Stimulated activated naive CD8-positive, alpha-beta T cell treated with anti-CD3 and anti-CD28 coated beads, Interleukin-15, Interleukin-2, amounts not matched to agents 100 ng/mL and 50 ng/mL, for 24 hours (primary cell): Measurements from ENCODE around the gene TTYH2.

Source experiments
- H3K27ac Mint-ChIP-seq: one replicate; pipeline ENCODE4 v1.8.0; 2021; ENCODE audit warnings: mild to moderate bottlenecking, mixed read lengths
- H3K27me3 Mint-ChIP-seq: one replicate; pipeline ENCODE4 v1.8.0; 2021; ENCODE audit warnings: mixed read lengths
- H3K36me3 Mint-ChIP-seq: one replicate; pipeline ENCODE4 v1.8.0; 2021; ENCODE audit warnings: low read depth, mixed read lengths
- H3K4me1 Mint-ChIP-seq: one replicate; pipeline ENCODE4 v1.8.0; 2021; ENCODE audit warnings: low read depth, mixed read lengths
- H3K4me3 Mint-ChIP-seq: one replicate; pipeline ENCODE4 v1.8.0; 2021; ENCODE audit warnings: mild to moderate bottlenecking, mixed read lengths
- H3K9me3 Mint-ChIP-seq: one replicate; pipeline ENCODE4 v1.8.0; 2021; ENCODE audit warnings: mixed read lengths

The TTYH2 gene

GRCh38 chr17:74217037-74217730, 3.8 kb downstream of the TTYH2 start:
- H3K4me1 Mint-ChIP-seq: peaks cover 31% of the 10 kb centered on the region
- no peaks in the 10 kb centered on the region for H3K9me3 Mint-ChIP-seq
- H3K4me3 Mint-ChIP-seq: no peak overlapping the region
- H3K27me3 Mint-ChIP-seq: no peaks in the 10 kb centered on the region
- H3K27ac Mint-ChIP-seq: no peak overlapping the region
- no peaks in the 10 kb centered on the region for H3K36me3 Mint-ChIP-seq

- Mint-ChIP-seq H3K9me3 (no peaks in the 10 kb centered on the region), H3K27me3 (no peaks in the 10 kb centered on the region), H3K4me3 (no peak overlapping the region), H3K4me1 (peaks cover 24% of the 10 kb centered on the region), H3K36me3 (no peaks in the 10 kb centered on the region), H3K27ac (no peak overlapping the region)
These were observed 4.5 kb downstream of the TTYH2 start for GRCh38 chr17:74217888-74218287.

GRCh38 chr17:74218436-74218835, 5.1 kb downstream of the TTYH2 start:
- no peaks in the 10 kb centered on the region for H3K27me3 Mint-ChIP-seq
- H3K27ac Mint-ChIP-seq: no peak overlapping the region
- H3K36me3 Mint-ChIP-seq: no peaks in the 10 kb centered on the region
- peaks cover 20% of the 10 kb centered on the region for H3K4me1 Mint-ChIP-seq
- no peak overlapping the region for H3K4me3 Mint-ChIP-seq
- no peaks in the 10 kb centered on the region for H3K9me3 Mint-ChIP-seq

- Mint-ChIP-seq H3K27ac (no peak overlapping the region), H3K4me1 (peaks cover 12% of the 10 kb centered on the region), H3K4me3 (no peak overlapping the region), H3K36me3 (peaks cover 5% of the 10 kb centered on the region), H3K27me3 (no peaks in the 10 kb centered on the region), H3K9me3 (no peaks in the 10 kb centered on the region)
These were observed 6.3 kb downstream of the TTYH2 start for GRCh38 chr17:74219576-74220133.

GRCh38 chr17:74220219-74220618, 6.8 kb downstream of the TTYH2 start:
- H3K4me1 Mint-ChIP-seq: peaks cover 11% of the 10 kb centered on the region
- no peak overlapping the region for H3K27ac Mint-ChIP-seq
- no peak overlapping the region for H3K4me3 Mint-ChIP-seq
- H3K27me3 Mint-ChIP-seq: no peaks in the 10 kb centered on the region
- no peaks in the 10 kb centered on the region for H3K9me3 Mint-ChIP-seq
- peaks cover 5% of the 10 kb centered on the region for H3K36me3 Mint-ChIP-seq

GRCh38 chr17:74220946-74221818, 7.8 kb downstream of the TTYH2 start:
- Mint-ChIP-seq H3K9me3 (no peaks in the 10 kb centered on the region), H3K27me3 (no peaks in the 10 kb centered on the region)

GRCh38 chr17:74222399-74222798, 9.0 kb downstream of the TTYH2 start:
- Mint-ChIP-seq H3K4me3 (no peak overlapping the region), H3K9me3 (no peaks in the 10 kb centered on the region), H3K36me3 (peaks cover 11% of the 10 kb centered on the region), H3K27ac (no peak overlapping the region), H3K27me3 (no peaks in the 10 kb centered on the region), H3K4me1 (no peaks in the 10 kb centered on the region)

More at GRCh38 chr17:74220946-74221818, 7.8 kb downstream of the TTYH2 start:
- Mint-ChIP-seq H3K4me1 (peaks cover 1% of the 10 kb centered on the region), H3K36me3 (peaks cover 9% of the 10 kb centered on the region), H3K4me3 (no peak overlapping the region), H3K27ac (no peak overlapping the region)

GRCh38 chr17:74223901-74224300, 10.5 kb downstream of the TTYH2 start:
- peaks cover 11% of the 10 kb centered on the region for H3K36me3 Mint-ChIP-seq
- H3K4me1 Mint-ChIP-seq: no peaks in the 10 kb centered on the region
- no peak overlapping the region for H3K27ac Mint-ChIP-seq
- no peaks in the 10 kb centered on the region for H3K9me3 Mint-ChIP-seq
- H3K4me3 Mint-ChIP-seq: no peak overlapping the region
- H3K27me3 Mint-ChIP-seq: no peaks in the 10 kb centered on the region

- Mint-ChIP-seq H3K9me3 (no peaks in the 10 kb centered on the region), H3K27me3 (no peaks in the 10 kb centered on the region), H3K27ac (no peak overlapping the region), H3K4me3 (no peak overlapping the region), H3K36me3 (peaks cover 11% of the 10 kb centered on the region), H3K4me1 (no peaks in the 10 kb centered on the region)
These were observed 11.8 kb downstream of the TTYH2 start for GRCh38 chr17:74224959-74225725.

- Mint-ChIP-seq H3K4me3 (no peak overlapping the region), H3K36me3 (peaks cover 11% of the 10 kb centered on the region), H3K27ac (no peak overlapping the region), H3K9me3 (no peaks in the 10 kb centered on the region), H3K27me3 (no peaks in the 10 kb centered on the region), H3K4me1 (no peaks in the 10 kb centered on the region)
These were observed 12.9 kb downstream of the TTYH2 start for GRCh38 chr17:74226252-74226651.

GRCh38 chr17:74227271-74228080, 14.1 kb downstream of the TTYH2 start:
- no peak overlapping the region for H3K27ac Mint-ChIP-seq
- no peaks in the 10 kb centered on the region for H3K27me3 Mint-ChIP-seq
- H3K4me3 Mint-ChIP-seq: no peak overlapping the region
- H3K4me1 Mint-ChIP-seq: no peaks in the 10 kb centered on the region
- H3K36me3 Mint-ChIP-seq: peaks cover 11% of the 10 kb centered on the region
- no peaks in the 10 kb centered on the region for H3K9me3 Mint-ChIP-seq

GRCh38 chr17:74228306-74228978, 15.1 kb downstream of the TTYH2 start:
- Mint-ChIP-seq H3K27me3 (no peaks in the 10 kb centered on the region), H3K4me3 (no peak overlapping the region), H3K4me1 (no peaks in the 10 kb centered on the region), H3K27ac (no peak overlapping the region), H3K36me3 (peaks cover 11% of the 10 kb centered on the region), H3K9me3 (no peaks in the 10 kb centered on the region)

- H3K27ac Mint-ChIP-seq: no peak overlapping the region
- H3K9me3 Mint-ChIP-seq: no peaks in the 10 kb centered on the region
- H3K27me3 Mint-ChIP-seq: no peaks in the 10 kb centered on the region
- H3K4me3 Mint-ChIP-seq: no peak overlapping the region
- H3K36me3 Mint-ChIP-seq: peaks cover 5% of the 10 kb centered on the region
- no peaks in the 10 kb centered on the region for H3K4me1 Mint-ChIP-seq
These were observed 17.5 kb downstream of the TTYH2 start for GRCh38 chr17:74230896-74231295.
